Measurements from ENCODE around the gene RAB12. TPM values are rescaled to one million over a fixed set of nuclear protein-coding genes. Genes with fewer than 3 reads are reported as not detected.

The RAB12 gene
- total and polyA plus RNA-seq, 4 donors: 27.7 to 47.7 (median 41.6) TPM

DNA sequence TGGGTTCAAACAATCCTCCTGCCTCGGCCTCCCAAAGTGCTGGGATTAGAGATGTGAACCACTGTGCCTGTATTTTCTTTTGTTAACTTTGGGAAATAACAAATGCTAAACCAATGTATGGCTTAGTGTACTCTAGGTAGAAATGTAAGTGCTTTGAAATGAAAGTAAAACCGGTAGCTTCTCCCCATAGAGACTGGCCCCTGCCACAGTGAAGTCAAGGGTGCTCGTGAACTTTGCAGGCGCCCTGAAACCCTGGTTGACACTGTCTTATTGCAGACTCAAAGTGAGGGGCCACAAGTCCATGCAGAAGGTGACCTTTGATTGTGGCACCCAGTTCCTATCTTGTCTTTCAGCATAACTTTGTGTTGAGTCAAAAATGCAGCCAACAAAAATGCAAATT, 72.0 kb downstream of the RAB12 start:
- no peak overlapping the region for H3K4me3 ChIP-seq (ENCODE audit: low read length in 2 of 2)
- H3K27ac ChIP-seq (ENCODE audit: low read depth in 1 of 2, low read length in 2 of 2): no peak overlapping the region
- H3K36me3 ChIP-seq (ENCODE audit: control insufficient read depth in 1 of 2, insufficient read depth in 2 of 2, low read length in 1 of 2): no peaks in the 10 kb centered on the region
- 89 to 94% methylated on average over 4 of the region's 4 CpGs for WGBS, 2 donors
- no peaks in the 10 kb centered on the region for H3K9me3 ChIP-seq (ENCODE audit: control insufficient read depth, low read length)
- DNase-seq (no peak), ATAC-seq (ENCODE audit: low FRiP score) (no peak)
- intact Hi-C loops (cut with DNase I): no loop called here
- no peaks in the 10 kb centered on the region for H3K4me1 ChIP-seq (ENCODE audit: control insufficient read depth in 1 of 2, insufficient read depth in 2 of 2, low read length in 2 of 2)
- no peaks in the 10 kb centered on the region for H3K27me3 ChIP-seq (ENCODE audit: control insufficient read depth in 1 of 2, insufficient read depth in 2 of 2, low read length in 1 of 2)

DNA sequence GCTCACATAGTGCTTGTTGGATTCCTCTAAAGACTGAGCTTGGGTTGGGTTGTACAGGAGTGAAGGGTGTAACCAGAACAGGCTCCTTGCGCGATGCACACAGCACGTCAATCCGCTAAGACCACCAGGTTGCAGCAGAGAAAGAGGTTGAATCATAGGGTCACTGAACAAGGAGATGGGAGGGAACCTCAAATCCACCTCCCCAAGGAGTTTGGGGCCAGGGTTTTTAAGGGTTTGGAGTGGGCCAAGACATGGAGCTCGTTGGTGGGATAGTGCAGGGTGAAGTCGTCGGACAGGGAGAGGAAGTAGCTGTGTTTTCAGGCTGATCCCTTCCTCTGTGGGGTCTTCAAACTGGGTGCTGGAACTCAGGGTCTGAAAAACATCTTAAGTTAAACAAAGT, 75.3 kb downstream of the RAB12 start:
- H3K27ac ChIP-seq (ENCODE audit: low read depth in 1 of 2, low read length in 2 of 2): no peak overlapping the region
- no peak for ATAC-seq (ENCODE audit: low FRiP score)
- H3K27me3 ChIP-seq (ENCODE audit: control insufficient read depth in 1 of 2, insufficient read depth in 2 of 2, low read length in 1 of 2): no peaks in the 10 kb centered on the region
- no peaks in the 10 kb centered on the region for H3K9me3 ChIP-seq (ENCODE audit: control insufficient read depth, low read length)
- intact Hi-C loops (cut with DNase I): no loop called here
- H3K4me1 ChIP-seq (ENCODE audit: control insufficient read depth in 1 of 2, insufficient read depth in 2 of 2, low read length in 2 of 2): no peaks in the 10 kb centered on the region
- H3K4me3 ChIP-seq (ENCODE audit: low read length in 2 of 2): no peak overlapping the region
- H3K36me3 ChIP-seq (ENCODE audit: control insufficient read depth in 1 of 2, insufficient read depth in 2 of 2, low read length in 1 of 2): no peaks in the 10 kb centered on the region
- WGBS, 2 donors: 94 to 96% methylated on average over 7 of the region's 7 CpGs
- no peak for DNase-seq

- no peak overlapping the region for H3K27ac ChIP-seq (ENCODE audit: low read depth in 1 of 2, low read length in 2 of 2)
- H3K36me3 ChIP-seq (ENCODE audit: control insufficient read depth in 1 of 2, insufficient read depth in 2 of 2, low read length in 1 of 2): no peaks in the 10 kb centered on the region
- H3K27me3 ChIP-seq (ENCODE audit: control insufficient read depth in 1 of 2, insufficient read depth in 2 of 2, low read length in 1 of 2): no peaks in the 10 kb centered on the region
- no peaks in the 10 kb centered on the region for H3K9me3 ChIP-seq (ENCODE audit: control insufficient read depth, low read length)
- no peak for ATAC-seq (ENCODE audit: low FRiP score)
- H3K4me1 ChIP-seq (ENCODE audit: control insufficient read depth in 1 of 2, insufficient read depth in 2 of 2, low read length in 2 of 2): no peaks in the 10 kb centered on the region
- no peak for DNase-seq
- intact Hi-C loops (cut with DNase I): no loop called here
- 57 to 61% methylated on average over 13 of the region's 13 CpGs for WGBS, 2 donors
- H3K4me3 ChIP-seq (ENCODE audit: low read length in 2 of 2): no peak overlapping the region
Measured at GRCh38 chr18:8685141-8685913, 76.1 kb downstream of the RAB12 start.

DNA sequence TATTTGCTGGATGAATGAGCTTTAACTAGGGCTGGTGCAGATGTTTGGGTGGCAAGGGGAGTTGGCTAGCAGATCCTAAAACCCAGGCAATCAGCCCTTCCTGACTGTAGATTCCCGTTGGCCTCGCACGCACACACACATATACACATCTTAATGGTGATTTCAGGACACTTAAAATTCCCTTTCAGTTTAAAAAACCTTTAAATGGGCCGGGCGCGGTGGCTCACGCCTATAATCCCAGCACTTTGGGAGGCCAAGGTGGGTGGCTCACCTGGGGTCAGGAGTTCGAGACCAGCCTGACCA, 76.6 kb downstream of the RAB12 start:
- Histone ChIP-seq H3K36me3 (ENCODE audit: control insufficient read depth in 1 of 2, insufficient read depth in 2 of 2, low read length in 1 of 2) (no peaks in the 10 kb centered on the region), H3K4me1 (ENCODE audit: control insufficient read depth in 1 of 2, insufficient read depth in 2 of 2, low read length in 2 of 2) (no peaks in the 10 kb centered on the region), H3K27ac (ENCODE audit: low read depth in 1 of 2, low read length in 2 of 2) (no peak overlapping the region), H3K27me3 (ENCODE audit: control insufficient read depth in 1 of 2, insufficient read depth in 2 of 2, low read length in 1 of 2) (no peaks in the 10 kb centered on the region), H3K9me3 (ENCODE audit: control insufficient read depth, low read length) (no peaks in the 10 kb centered on the region), H3K4me3 (ENCODE audit: low read length in 2 of 2) (no peak overlapping the region)
- ATAC-seq (ENCODE audit: low FRiP score) (no peak), DNase-seq (no peak)
- intact Hi-C loops (cut with DNase I): no loop called here
- WGBS, 2 donors: 76 to 85% methylated on average over 8 of the region's 8 CpGs

GRCh38 chr18:8686611-8687010, 77.4 kb downstream of the RAB12 start:
- Histone ChIP-seq H3K27ac (ENCODE audit: low read depth in 1 of 2, low read length in 2 of 2) (no peak overlapping the region), H3K27me3 (ENCODE audit: control insufficient read depth in 1 of 2, insufficient read depth in 2 of 2, low read length in 1 of 2) (no peaks in the 10 kb centered on the region), H3K4me3 (ENCODE audit: low read length in 2 of 2) (no peak overlapping the region), H3K36me3 (ENCODE audit: control insufficient read depth in 1 of 2, insufficient read depth in 2 of 2, low read length in 1 of 2) (no peaks in the 10 kb centered on the region), H3K4me1 (ENCODE audit: control insufficient read depth in 1 of 2, insufficient read depth in 2 of 2, low read length in 2 of 2) (no peaks in the 10 kb centered on the region), H3K9me3 (ENCODE audit: control insufficient read depth, low read length) (no peaks in the 10 kb centered on the region)
- WGBS, 2 donors: 81 to 83% methylated on average over 6 of the region's 6 CpGs
- intact Hi-C loops (cut with DNase I): no loop called here
- DNase-seq: no peak
- no peak for ATAC-seq (ENCODE audit: low FRiP score)

DNA sequence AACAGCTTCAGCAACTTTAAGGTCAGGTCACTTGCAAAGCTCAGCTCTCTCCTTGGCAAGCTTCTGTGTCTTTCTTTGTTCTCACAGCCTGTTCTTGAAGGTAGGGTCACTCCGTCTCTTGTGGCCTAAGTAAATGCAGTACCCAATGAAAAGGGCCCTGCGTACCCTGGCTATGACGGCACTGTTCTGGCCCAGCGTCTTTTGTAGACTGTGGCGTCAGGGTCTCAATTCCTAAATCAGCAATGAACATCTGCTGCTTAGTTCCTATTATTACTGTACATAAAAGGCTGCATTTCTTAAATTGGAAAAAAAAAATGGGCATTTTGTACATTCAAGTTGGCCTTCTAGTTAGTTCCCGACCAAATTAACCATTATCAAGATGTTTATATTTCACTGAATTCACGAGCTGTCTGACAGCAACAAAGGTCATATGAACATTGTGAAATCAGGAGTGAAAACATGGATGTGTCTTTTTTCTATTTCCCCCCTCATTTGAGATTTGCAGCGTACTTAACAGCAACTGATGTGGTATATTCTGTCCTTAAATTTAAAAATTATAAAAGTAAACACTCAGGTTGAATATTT, 79.1 kb downstream of the RAB12 start:
- Histone ChIP-seq H3K36me3 (ENCODE audit: control insufficient read depth in 1 of 2, insufficient read depth in 2 of 2, low read length in 1 of 2) (no peaks in the 10 kb centered on the region), H3K27ac (ENCODE audit: low read depth in 1 of 2, low read length in 2 of 2) (no peak overlapping the region), H3K4me1 (ENCODE audit: control insufficient read depth in 1 of 2, insufficient read depth in 2 of 2, low read length in 2 of 2) (no peaks in the 10 kb centered on the region), H3K27me3 (ENCODE audit: control insufficient read depth in 1 of 2, insufficient read depth in 2 of 2, low read length in 1 of 2) (no peaks in the 10 kb centered on the region), H3K4me3 (ENCODE audit: low read length in 2 of 2) (no peak overlapping the region), H3K9me3 (ENCODE audit: control insufficient read depth, low read length) (no peaks in the 10 kb centered on the region)
- ATAC-seq (ENCODE audit: low FRiP score) (no peak), DNase-seq (no peak)
- 91 to 93% methylated on average over 8 of the region's 8 CpGs for WGBS, 2 donors
- intact Hi-C loops (cut with DNase I): no loop called here

DNA sequence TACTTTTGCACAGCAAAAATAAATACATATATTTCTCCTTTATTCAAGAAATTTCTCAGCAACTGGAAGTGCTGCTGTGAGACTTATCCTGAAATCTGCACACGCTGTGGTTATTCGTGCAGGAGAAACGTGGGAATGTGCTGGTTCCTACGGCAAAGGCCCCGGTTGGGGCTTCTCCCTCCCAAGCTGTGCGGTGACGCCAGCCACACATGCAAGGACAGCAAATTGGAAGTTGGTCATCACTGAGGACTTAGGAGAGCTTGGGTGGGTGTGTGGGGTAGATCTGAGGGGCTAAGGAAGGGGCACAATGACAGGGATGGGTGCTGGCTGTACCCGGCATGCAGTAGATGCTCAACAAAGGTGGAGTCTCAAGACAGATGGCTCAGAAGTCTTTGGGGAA, 79.6 kb downstream of the RAB12 start:
- intact Hi-C loops (cut with DNase I): no loop called here
- DNase-seq: no peak
- Histone ChIP-seq H3K9me3 (ENCODE audit: control insufficient read depth, low read length) (no peaks in the 10 kb centered on the region), H3K27me3 (ENCODE audit: control insufficient read depth in 1 of 2, insufficient read depth in 2 of 2, low read length in 1 of 2) (no peaks in the 10 kb centered on the region), H3K27ac (ENCODE audit: low read depth in 1 of 2, low read length in 2 of 2) (no peak overlapping the region), H3K36me3 (ENCODE audit: control insufficient read depth in 1 of 2, insufficient read depth in 2 of 2, low read length in 1 of 2) (no peaks in the 10 kb centered on the region), H3K4me3 (ENCODE audit: low read length in 2 of 2) (no peak overlapping the region), H3K4me1 (ENCODE audit: control insufficient read depth in 1 of 2, insufficient read depth in 2 of 2, low read length in 2 of 2) (no peaks in the 10 kb centered on the region)
- no peak for ATAC-seq (ENCODE audit: low FRiP score)
- WGBS, 2 donors: 94 to 96% methylated on average over 8 of the region's 8 CpGs

Other genes starting within 250 kb of the RAB12 start
- gene MTCL1, start 96.1 kb downstream of the RAB12 start, total RNA-seq: 10 to 100 TPM; 10.5 to 14.2 TPM
- gene MTCL1, start 96.1 kb downstream of the RAB12 start, polyA plus RNA-seq: 1 to 10 TPM in 1 of 2 donors, under 1 TPM in 1; 0.75 to 1.9 TPM

Measured in aorta (tissue), 5 donors.